Activated naive CD4-positive, alpha-beta T cell (primary cell): ENCODE measurements around the gene NT5DC1.
"Not testable (repeated sequence)": the region's sequence is repeated elsewhere in the genome, so short reads cannot be mapped to it uniquely, and the experiment has no call there.

Source experiments
- DNase-seq, 4 experiments: peaks; one replicate each; lab custom pipeline; 2025; lab: John Stamatoyannopoulos, UW

The NT5DC1 gene

GRCh38 chr6:116090251-116090650 is 10.4 kb upstream of the NT5DC1 start:
- DNase-seq, result no peak

GRCh38 chr6:116094041-116094440 is 6.6 kb upstream of the NT5DC1 start:
- no peak for DNase-seq

- not testable (repeated sequence) for DNase-seq
These were observed 4.4 kb upstream of the NT5DC1 start for GRCh38 chr6:116096048-116096759.

DNA sequence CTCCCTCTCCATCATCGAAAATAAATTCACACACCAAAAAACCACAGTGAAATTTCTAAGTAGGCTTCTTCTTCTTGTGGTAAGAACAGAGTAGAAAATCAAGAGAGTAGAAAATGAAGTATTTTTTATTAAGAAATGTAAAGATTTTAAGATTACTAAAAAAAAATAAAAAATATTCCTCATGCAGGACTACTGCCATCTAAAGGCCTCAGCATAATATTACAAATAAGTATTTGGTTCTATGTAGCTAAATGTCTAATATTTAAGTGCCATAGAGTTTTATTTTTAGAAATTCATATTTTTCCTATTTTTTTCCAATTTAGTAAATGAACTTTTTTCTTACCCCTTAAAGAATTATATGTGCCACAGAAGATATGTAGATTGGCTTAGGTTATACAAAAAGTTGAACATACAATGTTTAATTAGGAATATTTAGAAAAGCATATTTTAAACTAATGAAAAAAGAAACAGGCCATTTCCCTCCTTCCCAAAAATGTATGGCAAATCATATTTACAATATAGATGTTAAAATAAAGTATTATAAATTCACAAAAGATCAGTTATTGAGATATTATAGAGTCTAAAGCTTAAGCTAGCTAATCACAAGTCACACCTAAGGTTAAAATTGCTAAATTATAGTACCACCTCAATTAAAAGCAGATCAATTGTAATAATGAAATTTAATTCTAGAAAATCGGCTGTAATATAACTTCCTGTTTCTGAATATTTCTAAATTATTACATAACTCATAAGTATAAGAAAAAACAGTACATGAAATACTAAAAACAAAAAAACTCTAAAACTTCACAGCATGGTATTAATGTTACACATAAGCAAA is 3.5 kb upstream of the NT5DC1 start:
- DNase-seq, result no peak

- no peak for DNase-seq
These were observed 1.6 kb upstream of the NT5DC1 start for GRCh38 chr6:116099036-116099435.

- DNase-seq, result no peak
These were observed 657 bp downstream of the NT5DC1 start for GRCh38 chr6:116101302-116101718.

- DNase-seq, result no peak
These were observed 1.1 kb downstream of the NT5DC1 start for GRCh38 chr6:116101790-116102189.

DNA sequence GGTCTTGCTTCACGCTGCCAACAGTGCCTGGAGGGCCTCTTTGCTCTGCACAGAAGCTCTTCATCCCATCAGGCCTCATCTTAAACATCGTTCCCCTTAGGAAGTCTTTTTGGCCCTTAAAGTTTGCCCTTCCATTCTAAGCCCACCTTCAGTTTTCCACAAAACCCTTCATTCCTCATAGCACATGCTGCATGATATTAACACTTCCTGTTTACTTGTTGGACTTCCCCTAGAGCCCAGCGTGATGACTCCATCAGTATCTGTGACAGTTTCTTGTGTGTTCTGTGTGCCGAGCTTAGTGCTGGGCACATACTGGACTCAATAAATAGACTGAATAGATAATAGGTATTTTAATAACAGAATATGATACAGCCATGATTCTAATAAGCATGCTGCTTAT is 2.2 kb downstream of the NT5DC1 start:
- no peak for DNase-seq

DNA sequence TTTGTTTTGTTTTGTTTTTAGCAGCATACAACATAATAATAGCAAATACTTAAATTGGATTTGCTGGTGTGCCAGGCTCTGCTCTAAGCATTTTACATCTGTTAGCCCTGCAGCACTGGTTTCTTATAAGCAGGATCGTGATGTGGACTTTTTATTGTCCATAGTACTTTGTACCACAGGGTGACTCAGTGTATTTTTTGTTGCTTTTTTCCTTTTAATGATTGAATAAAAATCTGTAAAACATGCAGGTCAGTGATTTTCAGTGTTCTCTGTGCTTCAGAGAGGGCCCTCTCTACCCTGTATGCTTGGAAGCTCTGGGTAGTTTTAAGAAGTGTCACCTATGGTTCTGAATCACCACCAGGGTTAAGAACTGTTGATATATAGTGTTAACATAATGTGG is 4.0 kb downstream of the NT5DC1 start:
- DNase-seq, result no peak

GRCh38 chr6:116105247-116105646 is 4.6 kb downstream of the NT5DC1 start:
- DNase-seq, result no peak

GRCh38 chr6:116106146-116106545 is 5.5 kb downstream of the NT5DC1 start:
- no peak for DNase-seq

DNA sequence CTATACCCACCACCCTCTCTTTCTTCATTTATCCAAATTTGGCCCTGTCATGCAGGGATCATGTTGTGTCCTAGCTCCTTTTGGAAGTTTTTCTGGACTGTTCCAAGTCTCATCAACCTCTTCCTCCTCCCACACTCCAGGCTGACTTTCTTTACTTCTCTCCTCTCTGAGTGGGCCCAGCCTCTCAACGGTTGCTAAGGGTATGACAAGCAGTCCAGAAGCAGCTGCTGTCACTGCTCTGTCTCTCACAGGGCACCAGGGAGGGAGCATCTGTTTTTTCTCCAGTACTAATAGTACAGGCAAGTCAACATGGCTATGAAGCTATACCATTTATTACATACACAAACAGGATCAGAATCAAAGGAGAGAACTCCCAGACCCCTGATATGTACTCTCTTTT is 8.2 kb downstream of the NT5DC1 start:
- DNase-seq, result no peak

DNA sequence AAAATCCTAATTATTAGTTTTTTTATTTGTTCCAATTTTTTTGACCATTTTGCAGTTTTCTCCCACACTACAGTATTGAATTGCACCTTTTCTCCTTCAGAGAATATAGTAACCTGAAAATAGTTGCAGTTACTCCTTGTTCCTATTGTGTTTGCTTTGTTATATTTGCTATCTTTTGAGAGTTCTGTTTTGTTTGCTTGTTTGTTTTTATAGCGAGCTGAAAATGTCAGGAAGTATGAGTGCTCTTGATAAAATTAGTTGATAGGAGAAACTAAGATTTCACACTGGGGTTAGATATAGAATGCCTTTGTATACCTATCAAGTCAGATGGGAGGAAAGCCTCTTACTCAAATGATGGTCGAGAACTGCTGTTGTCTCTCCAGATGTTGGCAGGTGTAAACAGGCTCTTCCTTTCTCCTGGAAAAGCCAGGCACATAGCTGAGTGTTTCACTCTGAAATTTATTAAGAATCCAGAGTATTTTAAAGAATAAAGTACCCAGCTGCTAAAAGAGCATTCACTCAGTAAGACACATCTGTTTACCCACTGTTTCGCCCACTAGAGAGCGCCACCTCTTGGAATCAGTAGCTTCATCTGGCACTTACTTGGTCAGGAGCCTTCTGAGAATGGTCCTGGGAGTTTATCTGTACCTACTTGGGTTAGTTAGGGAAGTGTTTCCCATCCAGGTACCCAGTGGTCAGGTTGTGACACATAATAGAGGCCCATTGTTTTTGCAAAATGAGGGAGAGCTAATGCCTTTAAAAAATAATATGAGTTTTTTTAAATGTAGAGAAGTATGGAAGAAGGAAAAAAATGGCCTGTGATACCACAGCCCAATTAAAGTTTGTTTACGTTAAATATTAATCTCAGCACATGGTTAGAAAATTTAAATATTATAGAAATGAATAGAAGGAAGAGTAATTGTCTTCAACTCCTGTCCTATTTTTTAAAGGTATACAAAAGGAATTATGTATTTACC is 11.2 kb downstream of the NT5DC1 start:
- peak in 1 of 4 experiments; percentile 2 for DNase-seq

DNA sequence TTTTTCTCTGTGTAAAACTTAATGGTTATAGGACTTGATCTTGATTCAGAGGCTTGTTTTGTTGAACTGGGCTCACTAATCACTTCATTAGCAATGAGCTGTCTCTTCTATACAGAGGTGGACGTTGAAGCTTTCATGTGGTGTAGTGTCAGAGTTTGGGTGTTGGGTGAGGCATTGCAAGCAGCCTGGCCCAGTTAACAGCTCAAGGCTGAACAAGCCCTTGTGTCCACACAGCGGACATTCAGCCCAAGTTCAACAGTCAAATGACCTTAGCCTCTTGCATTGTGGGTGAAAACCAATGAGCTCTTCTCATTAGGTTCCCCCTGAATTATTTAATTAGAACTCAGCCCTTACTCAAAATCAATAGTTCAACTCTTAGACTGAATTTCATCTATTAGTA is 12.7 kb downstream of the NT5DC1 start:
- DNase-seq, result no peak

DNA sequence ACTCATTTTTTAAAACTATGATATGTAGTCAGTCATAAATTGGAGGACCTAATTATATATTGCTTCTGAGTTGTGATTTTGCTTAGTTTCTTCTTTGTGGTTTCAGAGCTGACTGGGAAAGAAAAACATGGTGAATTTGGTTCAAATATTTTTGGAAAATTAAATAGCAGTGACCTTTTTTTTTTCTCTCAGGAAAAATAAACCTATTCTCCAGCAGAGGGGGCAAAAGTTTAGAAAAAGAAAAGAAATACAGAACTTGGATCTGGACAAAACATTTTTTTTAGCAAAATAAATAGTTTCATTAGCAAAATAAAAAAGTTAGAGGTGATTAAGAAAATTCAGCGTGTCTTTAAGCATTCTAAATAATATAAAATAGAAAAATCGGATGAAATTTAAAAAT is 15.1 kb downstream of the NT5DC1 start:
- no peak for DNase-seq

GRCh38 chr6:116118608-116119007 is 18.0 kb downstream of the NT5DC1 start:
- no peak for DNase-seq

GRCh38 chr6:116120430-116120829 is 19.8 kb downstream of the NT5DC1 start:
- no peak for DNase-seq

GRCh38 chr6:116126032-116126431 is 25.4 kb downstream of the NT5DC1 start, which contains the start of gene COL10A1:
COL10A1 (minus strand) TSS chr6:116126132; CDS start chr6:116125492, 640 bp downstream.
- no peak for DNase-seq

GRCh38 chr6:116127771-116128493 is 27.3 kb downstream of the NT5DC1 start:
- no peak for DNase-seq

DNA sequence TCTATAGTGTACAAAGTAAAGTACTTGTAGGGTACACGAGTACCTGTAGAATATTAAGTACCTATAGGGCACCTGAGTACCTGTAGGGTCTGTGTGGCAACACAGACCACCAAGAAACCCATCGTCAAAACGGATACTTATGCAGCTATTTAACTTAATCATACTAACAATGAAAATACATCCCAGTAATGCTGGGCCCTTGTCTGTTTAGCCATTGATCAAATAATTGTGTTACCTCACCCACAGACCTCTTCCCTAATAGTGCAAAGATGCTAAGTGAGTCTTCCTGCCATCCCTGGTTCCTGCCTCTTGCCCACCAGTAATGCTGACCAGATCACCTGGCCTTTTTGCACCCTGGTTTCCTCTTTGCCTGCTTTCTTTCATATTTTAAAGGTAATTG is 32.8 kb downstream of the NT5DC1 start:
- no peak for DNase-seq

DNA sequence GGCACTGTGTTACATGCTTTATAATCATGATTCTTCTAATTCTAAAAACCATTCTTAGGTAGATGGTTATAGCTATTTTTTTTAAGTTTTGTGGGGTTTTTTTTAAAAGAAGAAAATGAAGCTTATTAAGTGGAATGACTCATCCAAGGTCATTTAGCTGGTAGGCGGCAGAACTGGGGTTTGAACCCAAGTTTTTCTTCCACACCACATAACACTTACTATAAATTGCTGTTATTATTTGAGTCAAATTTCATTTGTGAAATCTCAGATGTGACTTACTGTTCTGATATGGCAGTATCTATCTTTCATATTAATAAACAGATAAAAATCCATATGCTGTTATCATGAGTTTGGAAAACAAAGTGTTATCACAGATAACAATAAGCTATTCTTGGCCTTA is 35.7 kb downstream of the NT5DC1 start:
- DNase-seq, result no peak
